GM15510 (cell line): ENCODE measurements around the gene F10.

ENCODE experiments used
- POLR2A ChIP-seq: IDR thresholded peaks from 3 replicates; pipeline ENCODE4 v1.6.1; 2011; ENCODE audit warnings: borderline replicate concordance; ENCODE audit not compliant: insufficient read length; ENCODE audit errors: extremely low read depth

The F10 gene

GRCh38 chr13:113117335-113117872 is 5.2 kb upstream of the F10 start:
- TF ChIP-seq POLR2A, result no peak

- no peak for TF ChIP-seq POLR2A
These were observed 4.7 kb upstream of the F10 start for GRCh38 chr13:113117911-113118260.

GRCh38 chr13:113118261-113119021 is 4.2 kb upstream of the F10 start:
- TF ChIP-seq POLR2A, result no peak

GRCh38 chr13:113119166-113119821 is 3.3 kb upstream of the F10 start:
- no peak for TF ChIP-seq POLR2A

- TF ChIP-seq POLR2A, result no peak
These were observed 2.8 kb upstream of the F10 start for GRCh38 chr13:113119822-113120189.

- no peak for TF ChIP-seq POLR2A
These were observed 2.1 kb upstream of the F10 start for GRCh38 chr13:113120300-113121182.

- TF ChIP-seq POLR2A, result no peak
These were observed 1.2 kb upstream of the F10 start for GRCh38 chr13:113121183-113121927.

- no peak for TF ChIP-seq POLR2A
These were observed 599 bp upstream of the F10 start for GRCh38 chr13:113121928-113122471.

GRCh38 chr13:113123226-113124201 is 915 bp downstream of the F10 start:
- no peak for TF ChIP-seq POLR2A

GRCh38 chr13:113124211-113124970 is 1.8 kb downstream of the F10 start:
- no peak for TF ChIP-seq POLR2A

GRCh38 chr13:113125506-113126264 is 3.1 kb downstream of the F10 start:
- TF ChIP-seq POLR2A, result no peak
